Peyer's patch (tissue), 4 donors: Measurements from ENCODE around the gene LEF1. TPM values are rescaled to one million over a fixed set of nuclear protein-coding genes. Genes with fewer than 3 reads are reported as not detected.

ENCODE experiments used
- DNase-seq, 3 donors: peaks; one replicate each; pipeline ENCODE4 v3.0.0-alpha.2; 2017 to 2019
- H3K27ac ChIP-seq, 4 donors: fragments of 200-600 bp; sonication (generic); one replicate each; pipeline ENCODE4 v1.5.1; 2016 to 2019
- H3K27me3 ChIP-seq, 2 donors: fragments of 200-600 bp; sonication (generic); one replicate each; pipeline ENCODE4 v1.5.1; 2019
- H3K36me3 ChIP-seq, 3 donors: fragments of 200-600 bp; sonication (generic); one replicate each; pipeline ENCODE4 v1.5.1; 2016 to 2019
- H3K4me1 ChIP-seq, 4 donors: fragments of 200-600 bp; sonication (generic); one replicate each; pipeline ENCODE4 v1.5.1; 2016 to 2019
- H3K4me3 ChIP-seq, 4 donors: fragments of 200-600 bp; sonication (generic); 1 replicate in 3 of 4; 2 replicates in 1 of 4; pipeline ENCODE4 v1.5.1; 2016 to 2019; ENCODE audit warnings: mild to moderate bottlenecking in 1 of 4
- H3K9me3 ChIP-seq, 4 donors: fragments of 200-600 bp; sonication (generic); one replicate each; pipeline ENCODE4 v1.5.1; 2016 to 2019; ENCODE audit warnings: mild to moderate bottlenecking in 1 of 4
- CTCF ChIP-seq, 6 experiments: fragments of 450-650 bp in 4 of 6; fragments of 200-600 bp in 2 of 6; sonication (generic) in 1 of 6; IDR thresholded peaks; one replicate each; pipeline ENCODE4 v1.5.1; 2017 to 2019; ENCODE audit warnings: antibody characterized with exemption in 6 of 6, mild to moderate bottlenecking in 3 of 6, moderate library complexity in 1 of 6
- POLR2A ChIP-seq, 2 donors: fragments of 450-650 bp; IDR thresholded peaks; one replicate each; pipeline ENCODE4 v1.5.1; 2017; ENCODE audit warnings: antibody characterized with exemption in 2 of 2, mild to moderate bottlenecking in 2 of 2, moderate library complexity in 2 of 2
- total RNA-seq, 4 donors: library from RNA; depleted of rRNA; stranded (reverse); fragments of >200 nt; gene quantifications; one replicate each; pipeline ENCODE4 v1.1.0, GENCODE V29; 2016

The LEF1 gene
- total RNA-seq, 4 donors from 2014 or later, result 0.53 to 34.7 (median 4.4) TPM

GRCh38 chr4:108106186-108106585 is 62.5 kb downstream of the LEF1 start:
- H3K27me3 ChIP-seq, result no peaks in the 10 kb centered on the region
- DNase-seq, result no peak
- H3K9me3 ChIP-seq, result no peaks in the 10 kb centered on the region
- H3K36me3 ChIP-seq, result no peaks in the 10 kb centered on the region
- TF ChIP-seq CTCF (IDR thresholded peaks at IDR 0.05), result no peak
- no peak for TF ChIP-seq POLR2A (IDR thresholded peaks at IDR 0.05)
- H3K4me1 ChIP-seq, result no peaks in the 10 kb centered on the region
- no peak overlapping the region for H3K4me3 ChIP-seq
- H3K27ac ChIP-seq, result no peak overlapping the region

- DNase-seq, result no peak
- no peaks in the 10 kb centered on the region for H3K36me3 ChIP-seq
- H3K27ac ChIP-seq, result no peak overlapping the region
- no peaks in the 10 kb centered on the region for H3K9me3 ChIP-seq
- H3K4me1 ChIP-seq, result no peaks in the 10 kb centered on the region
- TF ChIP-seq CTCF (IDR thresholded peaks at IDR 0.05) (no peak), POLR2A (IDR thresholded peaks at IDR 0.05) (no peak)
- no peak overlapping the region for H3K4me3 ChIP-seq
- H3K27me3 ChIP-seq, result no peaks in the 10 kb centered on the region
These were observed 65.5 kb downstream of the LEF1 start for GRCh38 chr4:108103099-108103862.

GRCh38 chr4:108100827-108101226 is 67.9 kb downstream of the LEF1 start:
- Histone ChIP-seq H3K27ac (no peak overlapping the region), H3K4me1 (no peaks in the 10 kb centered on the region), H3K9me3 (no peaks in the 10 kb centered on the region), H3K36me3 (no peaks in the 10 kb centered on the region), H3K27me3 (no peaks in the 10 kb centered on the region), H3K4me3 (no peak overlapping the region)
- no peak for DNase-seq
- no peak for TF ChIP-seq POLR2A (IDR thresholded peaks at IDR 0.05)
- no peak for TF ChIP-seq CTCF (IDR thresholded peaks at IDR 0.05)

- Histone ChIP-seq H3K4me1 (no peaks in the 10 kb centered on the region), H3K9me3 (no peaks in the 10 kb centered on the region), H3K4me3 (no peak overlapping the region), H3K36me3 (no peaks in the 10 kb centered on the region), H3K27me3 (no peaks in the 10 kb centered on the region), H3K27ac (no peak overlapping the region)
- TF ChIP-seq POLR2A (IDR thresholded peaks at IDR 0.05), result no peak
- TF ChIP-seq CTCF (IDR thresholded peaks at IDR 0.05), result no peak
- no peak for DNase-seq
These were observed 68.9 kb downstream of the LEF1 start for GRCh38 chr4:108099838-108100237.

- H3K4me1 ChIP-seq, result no peaks in the 10 kb centered on the region
- H3K36me3 ChIP-seq, result no peaks in the 10 kb centered on the region
- H3K9me3 ChIP-seq, result no peaks in the 10 kb centered on the region
- no peaks in the 10 kb centered on the region for H3K27me3 ChIP-seq
- TF ChIP-seq POLR2A (IDR thresholded peaks at IDR 0.05) (no peak), CTCF (IDR thresholded peaks at IDR 0.05) (no peak)
- no peak overlapping the region for H3K27ac ChIP-seq
- no peak overlapping the region for H3K4me3 ChIP-seq
- DNase-seq, result no peak
These were observed 70.7 kb downstream of the LEF1 start for GRCh38 chr4:108097990-108098553.
